Epithelial cell of esophagus (primary cell): ENCODE measurements around the gene SLC5A5.

ENCODE experiments used
- DNase-seq: peaks from one replicate; pipeline ENCODE4 v3.0.0; 2010; ENCODE audit warnings: low read depth
- H3K4me3 ChIP-seq: 2 replicates; pipeline ENCODE4 v1.5.1; 2011; ENCODE audit warnings: mild to moderate bottlenecking, low read length, control low read depth
- CTCF ChIP-seq: IDR thresholded peaks from 2 replicates; pipeline ENCODE4 v1.5.1; 2011; ENCODE audit warnings: low read depth, mild to moderate bottlenecking, low read length, control low read depth, inconsistent platforms; ENCODE audit not compliant: insufficient read depth; ENCODE audit errors: missing control alignments

SLC5A5 gene

GRCh38 chr19:17872251-17873001 lies 681 bp downstream of the SLC5A5 start:
- DNase-seq, result no peak
- TF ChIP-seq CTCF, result no peak
- no peak overlapping the region for H3K4me3 ChIP-seq

GRCh38 chr19:17873786-17874757 lies 2.3 kb downstream of the SLC5A5 start:
- TF ChIP-seq CTCF, result no peak
- H3K4me3 ChIP-seq, result no peak overlapping the region
- peak; percentile 60 for DNase-seq

- no peak for TF ChIP-seq CTCF
- DNase-seq, result no peak
- H3K4me3 ChIP-seq, result no peak overlapping the region
Observed at GRCh38 chr19:17874758-17875135, 3.0 kb downstream of the SLC5A5 start.

GRCh38 chr19:17877696-17878095 lies 6.0 kb downstream of the SLC5A5 start:
- no peak overlapping the region for H3K4me3 ChIP-seq

GRCh38 chr19:17879466-17879865 lies 7.7 kb downstream of the SLC5A5 start:
- no peak for DNase-seq
- no peak for TF ChIP-seq CTCF

More at GRCh38 chr19:17877696-17878095, 6.0 kb downstream of the SLC5A5 start:
- TF ChIP-seq CTCF, result no peak
- DNase-seq, result no peak

GRCh38 chr19:17881701-17882100 lies 10.0 kb downstream of the SLC5A5 start:
- DNase-seq, result no peak
- TF ChIP-seq CTCF, result no peak
- no peak overlapping the region for H3K4me3 ChIP-seq

More at GRCh38 chr19:17879466-17879865, 7.7 kb downstream of the SLC5A5 start:
- H3K4me3 ChIP-seq, result no peak overlapping the region
